COLO829 (cell line): Measurements from ENCODE around the gene DNER.
"Not testable (repeated sequence)": the region's sequence is repeated elsewhere in the genome, so short reads cannot be mapped to it uniquely, and the experiment has no call there.

Experiments used
- DNase-seq: peaks from one replicate; pipeline ENCODE4 v3.0.0; 2012; ENCODE audit warnings: low spot score

The DNER gene

DNA sequence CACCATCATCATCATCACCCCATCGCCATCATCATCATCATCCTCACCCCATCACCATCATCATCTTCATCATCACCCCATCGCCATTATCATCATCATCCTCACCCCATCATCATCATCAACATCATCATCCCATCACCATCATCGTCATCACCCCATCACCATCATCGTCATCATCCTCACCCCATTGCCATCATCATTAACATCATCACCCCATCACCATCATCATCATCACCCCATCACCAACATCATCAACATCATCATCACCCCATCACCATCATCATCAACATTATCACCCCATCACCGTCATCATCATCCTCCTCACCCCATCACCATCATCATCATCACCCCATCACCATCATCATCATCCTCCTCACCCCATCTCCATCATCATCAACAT is 151.0 kb downstream of the DNER start:
- no peak for DNase-seq

DNA sequence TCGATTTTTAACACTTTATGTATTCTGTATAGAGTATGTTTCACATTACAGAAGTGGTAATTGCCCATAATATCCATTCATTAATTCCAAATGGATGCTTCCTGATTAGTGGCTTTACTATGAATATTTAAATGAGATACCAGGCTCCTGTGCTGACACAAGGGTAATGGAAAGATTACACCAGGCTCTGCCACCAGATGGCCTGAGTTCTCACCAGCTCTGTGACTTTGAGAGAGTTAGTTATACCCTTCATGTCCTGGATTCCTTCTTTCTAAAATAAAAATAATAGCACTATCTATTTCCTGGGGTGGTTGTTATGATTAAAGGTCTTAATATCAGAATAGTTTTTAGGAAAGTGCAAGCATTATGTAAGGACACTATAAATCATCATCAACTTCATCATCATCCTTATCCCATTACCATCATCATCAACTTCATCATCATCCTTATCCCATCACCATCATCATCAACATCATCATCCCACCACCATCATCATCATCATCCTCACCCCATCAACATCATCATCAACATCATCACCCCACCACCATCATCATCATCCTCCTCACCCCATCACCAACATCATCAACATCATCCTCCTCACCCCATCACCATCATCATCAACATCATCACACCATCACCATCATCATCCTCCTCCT is 151.8 kb downstream of the DNER start:
- DNase-seq, result no peak

GRCh38 chr2:229559986-229560385 is 154.4 kb downstream of the DNER start:
- DNase-seq, result no peak

DNA sequence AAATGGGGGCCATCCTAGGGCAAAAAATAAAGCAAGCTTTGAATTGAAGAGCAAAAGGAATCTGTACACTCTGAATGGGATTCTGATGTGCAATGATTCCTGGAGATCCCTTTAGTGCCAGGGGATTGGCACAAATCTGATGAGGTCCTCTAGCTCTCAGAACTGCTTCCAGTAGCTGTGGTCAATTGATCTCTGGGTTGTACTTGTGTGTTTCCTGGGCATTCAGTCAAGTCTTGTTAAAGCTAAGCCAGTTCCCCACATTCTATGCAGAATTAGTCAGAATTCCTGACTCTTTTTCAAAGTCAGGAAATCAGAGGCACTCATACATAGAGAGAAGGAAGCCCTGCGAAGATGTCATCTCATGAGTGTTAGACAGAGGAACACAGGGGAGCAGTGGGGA is 161.3 kb downstream of the DNER start:
- DNase-seq, result no peak

GRCh38 chr2:229543176-229543873 is 171.0 kb downstream of the DNER start:
- DNase-seq, result no peak

GRCh38 chr2:229539628-229540027 is 174.7 kb downstream of the DNER start:
- no peak for DNase-seq

- DNase-seq, result no peak
Observed at GRCh38 chr2:229531594-229531993, 182.8 kb downstream of the DNER start.

DNA sequence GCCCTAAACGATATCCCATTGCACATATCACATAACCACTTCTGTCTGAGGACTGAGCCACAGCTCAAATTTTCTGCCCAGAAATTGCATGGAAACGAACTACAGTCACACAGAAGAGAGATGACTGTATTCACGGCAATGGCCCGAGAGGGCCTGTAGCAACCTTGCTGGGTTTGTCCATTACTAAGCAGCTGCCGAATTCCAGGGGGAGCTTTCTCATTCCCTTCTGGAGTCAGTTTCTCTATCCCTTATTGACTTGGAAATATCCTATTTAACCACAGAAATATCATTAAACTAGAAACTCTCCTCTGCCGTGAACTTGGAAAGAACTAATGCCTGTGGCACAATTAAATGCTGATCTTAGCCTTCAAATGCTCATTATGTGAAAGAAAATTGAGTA is 183.9 kb downstream of the DNER start:
- DNase-seq, result no peak

- DNase-seq, result no peak
Observed at GRCh38 chr2:229528846-229529245, 185.5 kb downstream of the DNER start.

DNA sequence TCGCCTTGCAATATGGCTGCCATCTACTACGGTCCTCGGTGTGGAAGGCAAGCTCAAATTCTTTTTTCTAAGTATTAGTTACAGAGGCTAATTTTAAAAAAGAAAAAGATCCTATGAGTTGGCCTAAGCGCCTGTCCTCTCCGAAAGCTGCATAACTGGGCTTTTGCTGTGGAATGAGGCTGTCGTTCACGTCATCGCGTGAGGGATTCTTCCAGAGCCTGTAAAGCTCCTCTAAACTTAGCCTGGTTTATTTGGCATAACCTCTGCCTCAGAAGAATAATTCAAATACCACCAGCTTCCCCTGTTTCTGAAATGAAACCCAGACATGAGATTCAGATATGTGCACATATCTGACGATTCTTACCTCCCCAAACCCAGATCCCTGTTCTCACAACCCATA is 187.4 kb downstream of the DNER start:
- no peak for DNase-seq

DNA sequence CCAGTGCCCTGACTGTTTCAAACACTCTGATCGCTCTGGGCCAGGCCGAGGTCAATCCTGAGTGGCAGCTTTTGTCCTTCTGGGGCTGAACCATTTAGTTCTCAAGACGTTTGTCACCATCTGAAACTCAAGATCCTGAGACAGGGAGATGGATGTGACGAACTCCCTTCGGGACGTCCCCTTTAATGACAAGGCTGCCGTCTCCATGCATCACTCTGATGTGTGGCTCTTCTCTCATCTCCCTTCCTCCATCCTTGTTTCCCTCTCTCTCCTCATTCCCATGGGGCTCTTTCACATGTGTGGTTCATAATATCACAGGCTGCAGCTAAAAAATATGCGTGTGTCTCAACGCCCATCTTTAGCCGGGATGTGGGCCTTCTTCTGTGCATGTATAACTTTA is 189.6 kb downstream of the DNER start:
- no peak for DNase-seq

DNA sequence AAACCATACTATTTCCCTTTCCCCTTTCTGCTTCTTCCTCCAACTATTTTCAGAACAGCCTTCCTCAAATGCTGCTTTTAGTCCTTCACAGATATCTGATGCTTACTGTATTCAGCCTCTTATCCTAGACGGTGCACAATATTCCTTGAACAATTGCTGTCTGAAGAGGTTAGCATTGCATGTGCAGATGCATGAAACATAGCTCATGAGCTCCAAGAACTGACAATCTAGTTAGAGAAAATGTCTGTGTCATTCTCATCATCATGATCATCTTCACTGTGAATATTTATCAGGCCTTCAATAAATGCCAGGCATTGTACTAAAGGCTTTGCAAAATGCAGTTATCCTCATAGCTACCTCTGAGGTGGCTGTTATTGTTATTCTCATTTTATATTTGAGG is 190.7 kb downstream of the DNER start:
- no peak for DNase-seq

DNA sequence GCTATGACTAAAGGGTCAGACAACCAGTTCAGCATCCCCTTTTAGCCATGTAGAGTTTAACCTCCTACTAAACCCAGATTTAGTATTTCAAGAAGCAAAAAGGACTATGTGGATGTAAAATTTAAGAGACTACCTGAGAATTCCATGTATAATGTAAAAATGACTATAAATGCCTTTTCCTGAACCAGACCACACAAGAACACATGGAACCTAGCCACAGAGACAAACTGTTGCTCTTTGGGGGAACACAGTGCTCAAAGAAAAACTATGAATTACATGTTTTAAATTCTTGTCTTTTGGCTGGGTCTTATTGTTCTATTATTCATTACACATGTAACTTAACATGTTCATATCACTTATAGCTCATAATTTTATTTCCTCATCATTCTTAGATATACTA is 192.8 kb downstream of the DNER start:
- no peak for DNase-seq

DNA sequence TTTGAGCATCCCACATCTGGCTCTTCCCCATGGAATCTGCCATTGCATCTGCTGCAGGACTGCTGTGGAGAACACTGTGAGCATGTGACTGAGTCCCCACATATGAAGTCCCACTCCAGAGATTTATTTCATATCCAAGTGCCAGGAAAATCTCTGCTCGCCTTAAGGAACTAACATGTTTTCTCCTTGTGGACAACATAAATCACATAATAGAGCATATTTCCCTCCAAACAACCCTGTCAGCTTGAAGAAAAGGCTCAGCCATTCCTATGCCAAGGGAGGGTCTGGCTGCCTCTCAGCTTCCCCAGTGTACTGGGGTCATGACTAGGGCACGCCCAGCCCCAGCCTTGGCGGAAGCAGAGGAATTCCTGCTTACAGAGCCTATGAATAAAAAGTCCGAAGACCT is 193.7 kb downstream of the DNER start:
- no peak for DNase-seq

- no peak for DNase-seq
Observed at GRCh38 chr2:229519655-229520430, 194.5 kb downstream of the DNER start.

GRCh38 chr2:229514273-229514895 is 200.0 kb downstream of the DNER start:
- no peak for DNase-seq

- DNase-seq, result no peak
Observed at GRCh38 chr2:229511524-229511923, 202.8 kb downstream of the DNER start.

- not testable (repeated sequence) for DNase-seq
Observed at GRCh38 chr2:229506699-229507098, 207.7 kb downstream of the DNER start.

GRCh38 chr2:229501051-229501794 is 213.1 kb downstream of the DNER start:
- no peak for DNase-seq

DNA sequence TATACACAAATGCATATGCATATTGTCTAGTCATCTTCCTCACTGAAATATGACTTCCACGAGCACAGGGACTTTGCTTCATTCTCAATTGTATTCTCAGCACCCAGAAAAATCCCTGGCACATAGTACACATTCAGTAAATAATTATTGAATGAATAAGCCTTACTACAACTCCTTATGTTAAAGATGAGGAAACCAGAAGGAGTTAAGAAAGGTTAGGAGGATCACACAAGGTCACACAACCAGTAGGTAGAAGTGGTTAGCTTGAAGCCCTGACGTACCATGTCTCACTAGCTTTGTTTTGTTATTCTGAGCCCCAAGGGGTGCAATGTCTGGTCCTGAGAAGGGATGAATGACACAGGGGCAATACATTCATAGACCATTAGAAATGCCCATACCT is 222.3 kb downstream of the DNER start:
- DNase-seq, result no peak

- DNase-seq, result no peak
Observed at GRCh38 chr2:229490167-229490566, 224.2 kb downstream of the DNER start.

- DNase-seq, result peak; percentile 35
Observed at GRCh38 chr2:229489016-229489415, 225.3 kb downstream of the DNER start.
